Glomerular endothelial cell (primary cell): Measurements from ENCODE around the gene CAMTA1. TPM values are rescaled to one million over a fixed set of nuclear protein-coding genes. Genes with fewer than 3 reads are reported as not detected.
"Not testable (repeated sequence)": the region's sequence is repeated elsewhere in the genome, so short reads cannot be mapped to it uniquely, and the experiment has no call there.

Experiments
- DNase-seq: peaks from one replicate; pipeline ENCODE4 v3.0.0-alpha.2; 2011; ENCODE audit warnings: low read depth, low spot score; ENCODE audit errors: extremely low read depth
- total RNA-seq: library from RNA; depleted of rRNA; stranded (reverse); fragments of >200 nt; gene quantifications from 2 replicates; pipeline ENCODE4 v1.2.3, GENCODE V29; 2015

The CAMTA1 gene
- total RNA-seq, 1 donor from 2014 or later: 111 TPM

GRCh38 chr1:7598058-7598457 lies 812.8 kb downstream of the CAMTA1 start:
- not testable (repeated sequence) for DNase-seq

- not testable (repeated sequence) for DNase-seq
These were observed 819.7 kb downstream of the CAMTA1 start for GRCh38 chr1:7604906-7605305.

- no peak for DNase-seq
These were observed 820.8 kb downstream of the CAMTA1 start for GRCh38 chr1:7606096-7606495.

- DNase-seq: no peak
These were observed 821.8 kb downstream of the CAMTA1 start for GRCh38 chr1:7607097-7607496.

GRCh38 chr1:7608628-7609305 lies 823.5 kb downstream of the CAMTA1 start:
- DNase-seq: no peak

GRCh38 chr1:7609311-7609994 lies 824.2 kb downstream of the CAMTA1 start:
- DNase-seq: no peak

- no peak for DNase-seq
These were observed 825.0 kb downstream of the CAMTA1 start for GRCh38 chr1:7610106-7610731.

GRCh38 chr1:7610936-7611335 lies 825.7 kb downstream of the CAMTA1 start:
- DNase-seq: no peak

GRCh38 chr1:7611421-7612010 lies 826.3 kb downstream of the CAMTA1 start:
- DNase-seq: no peak

- no peak for DNase-seq
These were observed 828.0 kb downstream of the CAMTA1 start for GRCh38 chr1:7613106-7613850.

GRCh38 chr1:7613851-7614205 lies 828.6 kb downstream of the CAMTA1 start:
- no peak for DNase-seq

- DNase-seq: no peak
These were observed 829.4 kb downstream of the CAMTA1 start for GRCh38 chr1:7614576-7615074.

- DNase-seq: no peak
These were observed 829.9 kb downstream of the CAMTA1 start for GRCh38 chr1:7615138-7615537.

- DNase-seq: no peak
These were observed 831.0 kb downstream of the CAMTA1 start for GRCh38 chr1:7616076-7616832.

GRCh38 chr1:7616953-7617352 lies 831.7 kb downstream of the CAMTA1 start:
- no peak for DNase-seq

GRCh38 chr1:7617826-7618225 lies 832.6 kb downstream of the CAMTA1 start:
- no peak for DNase-seq

- DNase-seq: no peak
These were observed 834.9 kb downstream of the CAMTA1 start for GRCh38 chr1:7620196-7620595.

GRCh38 chr1:7621334-7622219 lies 836.3 kb downstream of the CAMTA1 start:
- no peak for DNase-seq

GRCh38 chr1:7623842-7624241 lies 838.6 kb downstream of the CAMTA1 start:
- no peak for DNase-seq
